Measurements from ENCODE around the gene FARS2.

DNA sequence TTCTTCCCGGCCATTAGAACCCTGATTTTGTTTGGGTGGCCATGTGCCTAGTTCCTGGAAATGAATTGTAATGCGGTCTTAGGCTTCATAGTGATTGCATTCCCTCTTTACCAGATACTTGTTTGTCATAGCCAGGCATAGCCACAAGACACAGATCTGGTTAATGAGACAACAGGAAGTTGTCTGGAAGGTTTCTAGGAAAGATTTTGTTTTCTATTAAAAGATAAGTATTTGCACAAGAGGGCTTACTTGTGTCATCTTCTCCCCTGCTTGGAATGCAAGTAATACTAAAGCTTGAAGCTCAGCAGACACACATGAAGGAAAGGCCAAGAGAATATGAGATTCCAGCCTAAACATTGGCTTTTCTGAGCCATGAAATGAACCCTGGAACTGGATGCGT is 12.9 kb downstream of the FARS2 start:
- TF ChIP-seq, protein P1, sequence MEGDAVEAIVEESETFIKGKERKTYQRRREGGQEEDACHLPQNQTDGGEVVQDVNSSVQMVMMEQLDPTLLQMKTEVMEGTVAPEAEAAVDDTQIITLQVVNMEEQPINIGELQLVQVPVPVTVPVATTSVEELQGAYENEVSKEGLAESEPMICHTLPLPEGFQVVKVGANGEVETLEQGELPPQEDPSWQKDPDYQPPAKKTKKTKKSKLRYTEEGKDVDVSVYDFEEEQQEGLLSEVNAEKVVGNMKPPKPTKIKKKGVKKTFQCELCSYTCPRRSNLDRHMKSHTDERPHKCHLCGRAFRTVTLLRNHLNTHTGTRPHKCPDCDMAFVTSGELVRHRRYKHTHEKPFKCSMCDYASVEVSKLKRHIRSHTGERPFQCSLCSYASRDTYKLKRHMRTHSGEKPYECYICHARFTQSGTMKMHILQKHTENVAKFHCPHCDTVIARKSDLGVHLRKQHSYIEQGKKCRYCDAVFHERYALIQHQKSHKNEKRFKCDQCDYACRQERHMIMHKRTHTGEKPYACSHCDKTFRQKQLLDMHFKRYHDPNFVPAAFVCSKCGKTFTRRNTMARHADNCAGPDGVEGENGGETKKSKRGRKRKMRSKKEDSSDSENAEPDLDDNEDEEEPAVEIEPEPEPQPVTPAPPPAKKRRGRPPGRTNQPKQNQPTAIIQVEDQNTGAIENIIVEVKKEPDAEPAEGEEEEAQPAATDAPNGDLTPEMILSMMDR (conservative IDR thresholded peaks at IDR 0.05 in 1 of 2, IDR thresholded peaks at IDR 0.05 in 1 of 2; ENCODE audit: low read depth in 1 of 2, low read length in 2 of 2), result no peak
- TF ChIP-seq EZH2 (IDR thresholded peaks at IDR 0.05; ENCODE audit: low read length, missing control alignments), result no peak

Measured in fibroblast of lung (primary cell).